ELR (cell line): Measurements from ENCODE around the gene CLCN3.
A peak's percentile ranks its signal among the peaks of the same experiment; 100 is the strongest.
"Not testable (repeated sequence)": the region's sequence is repeated elsewhere in the genome, so short reads cannot be mapped to it uniquely, and the experiment has no call there.

Experiments used
- DNase-seq: peaks from one replicate; pipeline ENCODE4 v3.0.0-alpha.2; 2015; ENCODE audit warnings: low read depth

CLCN3 gene

GRCh38 chr4:169619958-169620879, at the start of gene CLCN3:
CLCN3 (plus strand) TSS chr4:169620578; CDS start chr4:169635929, 15,351 bp downstream.
- peak; percentile 96 for DNase-seq

- not testable (repeated sequence) for DNase-seq
Observed at GRCh38 chr4:169571012-169571411, 49.4 kb upstream of the CLCN3 start.

GRCh38 chr4:169571435-169571834, 48.9 kb upstream of the CLCN3 start:
- DNase-seq = no peak

- DNase-seq = no peak
Observed at GRCh38 chr4:169573889-169574288, 46.5 kb upstream of the CLCN3 start.

- DNase-seq = no peak
Observed at GRCh38 chr4:169582203-169582602, 38.2 kb upstream of the CLCN3 start.

- peak; percentile 52 for DNase-seq
Observed at GRCh38 chr4:169582706-169583105, 37.7 kb upstream of the CLCN3 start.

- DNase-seq = peak; percentile 38
Observed at GRCh38 chr4:169583563-169583962, 36.8 kb upstream of the CLCN3 start.

GRCh38 chr4:169593050-169593560, 27.3 kb upstream of the CLCN3 start:
- no peak for DNase-seq

GRCh38 chr4:169594560-169595195, 25.7 kb upstream of the CLCN3 start:
- DNase-seq = no peak

- DNase-seq = no peak
Observed at GRCh38 chr4:169601016-169601771, 19.2 kb upstream of the CLCN3 start.

- DNase-seq = no peak
Observed at GRCh38 chr4:169603312-169603711, 17.1 kb upstream of the CLCN3 start.

GRCh38 chr4:169604131-169604900, 16.1 kb upstream of the CLCN3 start:
- peak; percentile 82 for DNase-seq

GRCh38 chr4:169604903-169605331, 15.5 kb upstream of the CLCN3 start:
- DNase-seq = no peak

GRCh38 chr4:169611157-169611556, 9.2 kb upstream of the CLCN3 start:
- no peak for DNase-seq

- peak; percentile 90 for DNase-seq
Observed at GRCh38 chr4:169611991-169612870, 8.1 kb upstream of the CLCN3 start, which contains the start of gene NEK1. NEK1 (minus strand) TSS chr4:169612583; CDS start chr4:169602630, 9,953 bp downstream.

GRCh38 chr4:169612871-169613859, 7.2 kb upstream of the CLCN3 start:
- peak; percentile 82 for DNase-seq

GRCh38 chr4:169615467-169616106, 4.8 kb upstream of the CLCN3 start:
- peak; percentile 39 for DNase-seq

GRCh38 chr4:169616846-169617245, 3.5 kb upstream of the CLCN3 start:
- DNase-seq = no peak

GRCh38 chr4:169617306-169617705, 3.1 kb upstream of the CLCN3 start:
- no peak for DNase-seq
